Measurements from ENCODE around the gene CUX1.
"Not testable (repeated sequence)": the region's sequence is repeated elsewhere in the genome, so short reads cannot be mapped to it uniquely, and the experiment has no call there.

The CUX1 gene

GRCh38 chr7:102119925-102120324 lies 302.5 kb downstream of the CUX1 start:
- no peak for DNase-seq

GRCh38 chr7:102120666-102121195 lies 303.3 kb downstream of the CUX1 start:
- no peak for DNase-seq

GRCh38 chr7:102122026-102122425 lies 304.6 kb downstream of the CUX1 start:
- DNase-seq: peak in 1 of 5 donors; percentile 27

GRCh38 chr7:102125127-102125596 lies 307.7 kb downstream of the CUX1 start:
- no peak for DNase-seq

GRCh38 chr7:102128303-102128702 lies 310.9 kb downstream of the CUX1 start:
- DNase-seq: no peak

- DNase-seq: no peak
Observed at GRCh38 chr7:102129636-102130370, 312.4 kb downstream of the CUX1 start.

GRCh38 chr7:102132209-102132752 lies 314.9 kb downstream of the CUX1 start:
- no peak for DNase-seq

- DNase-seq: no peak
Observed at GRCh38 chr7:102138676-102139075, 321.2 kb downstream of the CUX1 start.

GRCh38 chr7:102140952-102141370 lies 323.5 kb downstream of the CUX1 start:
- peak in 1 of 5 donors; percentile 11 for DNase-seq

- not testable (repeated sequence) for DNase-seq
Observed at GRCh38 chr7:102142433-102142832, 325.0 kb downstream of the CUX1 start.

GRCh38 chr7:102146122-102146521 lies 328.7 kb downstream of the CUX1 start:
- DNase-seq: no peak

- DNase-seq: no peak
Observed at GRCh38 chr7:102147008-102147407, 329.6 kb downstream of the CUX1 start.

GRCh38 chr7:102148799-102149198 lies 331.4 kb downstream of the CUX1 start:
- DNase-seq: no peak

- no peak for DNase-seq
Observed at GRCh38 chr7:102149416-102149815, 332.0 kb downstream of the CUX1 start.

GRCh38 chr7:102150266-102150665 lies 332.8 kb downstream of the CUX1 start:
- no peak for DNase-seq

GRCh38 chr7:102152672-102153598 lies 335.5 kb downstream of the CUX1 start:
- DNase-seq: no peak

- DNase-seq: no peak
Observed at GRCh38 chr7:102153599-102153946, 336.1 kb downstream of the CUX1 start.

- DNase-seq: no peak
Observed at GRCh38 chr7:102154425-102154824, 337.0 kb downstream of the CUX1 start.

GRCh38 chr7:102155821-102156441 lies 338.5 kb downstream of the CUX1 start:
- no peak for DNase-seq

- no peak for DNase-seq
Observed at GRCh38 chr7:102156867-102157266, 339.4 kb downstream of the CUX1 start.

GRCh38 chr7:102165136-102165535 lies 347.7 kb downstream of the CUX1 start:
- no peak for DNase-seq

GRCh38 chr7:102167254-102167653 lies 349.8 kb downstream of the CUX1 start:
- no peak for DNase-seq
